Parathyroid adenoma (tissue), 2 donors: ENCODE measurements around the gene PDE9A.

Experiments used
- H2AFZ ChIP-seq: fragments of 300-600 bp; sonication (generic); one replicate; pipeline ENCODE4 v1.7.0; 2017; ENCODE audit warnings: antibody characterized with exemption, mild to moderate bottlenecking
- H3K27ac ChIP-seq: fragments of 300-600 bp; sonication (generic); one replicate; pipeline ENCODE4 v1.7.0; 2017
- H3K27me3 ChIP-seq: fragments of 300-600 bp; sonication (generic); one replicate; pipeline ENCODE4 v1.7.0; 2017; ENCODE audit warnings: low read length; ENCODE audit not compliant: control insufficient read depth, insufficient read depth
- H3K36me3 ChIP-seq: fragments of 300-600 bp; sonication (generic); one replicate; pipeline ENCODE4 v1.7.0; 2017; ENCODE audit warnings: low read length; ENCODE audit not compliant: control insufficient read depth, insufficient read depth
- H3K4me1 ChIP-seq: fragments of 300-600 bp; sonication (generic); one replicate; pipeline ENCODE4 v1.7.0; 2017; ENCODE audit warnings: control low read depth
- H3K4me2 ChIP-seq: fragments of 300-600 bp; sonication (generic); one replicate; pipeline ENCODE4 v1.7.0; 2017; ENCODE audit warnings: low read length
- H3K4me3 ChIP-seq: fragments of 300-600 bp; sonication (generic); one replicate; pipeline ENCODE4 v1.7.0; 2017; ENCODE audit warnings: low read depth, low read length
- H3K79me2 ChIP-seq: fragments of 300-600 bp; sonication (generic); one replicate; pipeline ENCODE4 v1.7.0; 2017; ENCODE audit warnings: control low read depth
- H3K9ac ChIP-seq: fragments of 300-600 bp; sonication (generic); one replicate; pipeline ENCODE4 v1.7.0; 2017; ENCODE audit warnings: mild to moderate bottlenecking
- H3K9me3 ChIP-seq: fragments of 300-600 bp; sonication (generic); one replicate; pipeline ENCODE4 v1.7.0; 2017; ENCODE audit warnings: low read length; ENCODE audit not compliant: control insufficient read depth
- TF ChIP-seq, protein P1 (sequence below): fragments of 300-600 bp; sonication (generic); IDR thresholded peaks from one replicate; pipeline ENCODE4 v1.7.0; 2017; ENCODE audit warnings: antibody characterized with exemption, mild to moderate bottlenecking
- donor health status: primary hyperparathyroidism.

Gene PDE9A

DNA sequence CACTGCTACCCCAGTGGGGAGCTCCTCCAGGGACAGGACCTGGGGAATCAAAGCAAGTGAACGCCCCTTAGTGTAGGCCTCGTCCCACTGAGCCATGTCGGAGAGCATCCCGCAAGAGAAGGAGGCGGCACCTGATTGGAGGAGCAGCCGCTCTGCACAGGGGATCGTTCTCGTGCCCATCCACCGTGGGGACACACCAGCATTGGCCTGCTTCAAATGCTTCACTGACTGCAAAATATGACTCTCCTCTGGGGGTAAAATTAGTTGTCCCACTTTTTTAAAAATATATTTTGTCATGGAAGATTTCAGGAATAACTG lies 111.0 kb downstream of the PDE9A start:
- Histone ChIP-seq H3K27me3 (no peaks in the 10 kb centered on the region), H3K4me2 (no peak overlapping the region), H3K9ac (no peak overlapping the region), H3K27ac (no peak overlapping the region), H3K36me3 (no peaks in the 10 kb centered on the region), H3K79me2 (no peaks in the 10 kb centered on the region), H3K9me3 (no peaks in the 10 kb centered on the region), H2AFZ (no peak overlapping the region), H3K4me3 (no peak overlapping the region), H3K4me1 (no peaks in the 10 kb centered on the region)
- TF ChIP-seq, protein P1, sequence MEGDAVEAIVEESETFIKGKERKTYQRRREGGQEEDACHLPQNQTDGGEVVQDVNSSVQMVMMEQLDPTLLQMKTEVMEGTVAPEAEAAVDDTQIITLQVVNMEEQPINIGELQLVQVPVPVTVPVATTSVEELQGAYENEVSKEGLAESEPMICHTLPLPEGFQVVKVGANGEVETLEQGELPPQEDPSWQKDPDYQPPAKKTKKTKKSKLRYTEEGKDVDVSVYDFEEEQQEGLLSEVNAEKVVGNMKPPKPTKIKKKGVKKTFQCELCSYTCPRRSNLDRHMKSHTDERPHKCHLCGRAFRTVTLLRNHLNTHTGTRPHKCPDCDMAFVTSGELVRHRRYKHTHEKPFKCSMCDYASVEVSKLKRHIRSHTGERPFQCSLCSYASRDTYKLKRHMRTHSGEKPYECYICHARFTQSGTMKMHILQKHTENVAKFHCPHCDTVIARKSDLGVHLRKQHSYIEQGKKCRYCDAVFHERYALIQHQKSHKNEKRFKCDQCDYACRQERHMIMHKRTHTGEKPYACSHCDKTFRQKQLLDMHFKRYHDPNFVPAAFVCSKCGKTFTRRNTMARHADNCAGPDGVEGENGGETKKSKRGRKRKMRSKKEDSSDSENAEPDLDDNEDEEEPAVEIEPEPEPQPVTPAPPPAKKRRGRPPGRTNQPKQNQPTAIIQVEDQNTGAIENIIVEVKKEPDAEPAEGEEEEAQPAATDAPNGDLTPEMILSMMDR = no peak

DNA sequence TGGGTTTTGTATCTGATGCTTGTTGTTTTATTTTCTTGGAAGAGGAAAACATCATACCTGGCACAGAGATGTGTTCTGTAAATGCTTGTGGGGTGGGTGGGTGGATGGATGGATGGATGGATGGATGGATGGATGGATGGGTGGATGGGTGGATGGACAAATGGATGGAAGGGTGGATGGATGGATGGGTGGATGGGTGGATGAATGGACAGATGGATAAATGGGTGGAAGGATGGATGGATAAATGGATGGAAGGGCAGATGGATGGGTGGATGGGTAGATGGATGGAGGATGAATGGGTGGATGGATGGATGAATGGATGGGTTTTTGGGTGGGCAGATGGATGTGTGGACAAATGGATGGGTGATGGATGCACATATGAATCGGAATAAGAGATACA lies 111.5 kb downstream of the PDE9A start:
- Histone ChIP-seq H3K4me1 (no peaks in the 10 kb centered on the region), H3K36me3 (no peaks in the 10 kb centered on the region), H3K79me2 (no peaks in the 10 kb centered on the region), H3K27ac (no peak overlapping the region), H3K9me3 (no peaks in the 10 kb centered on the region), H3K27me3 (no peaks in the 10 kb centered on the region), H3K9ac (no peak overlapping the region), H3K4me2 (no peak overlapping the region), H3K4me3 (no peak overlapping the region), H2AFZ (no peak overlapping the region)
- TF ChIP-seq, protein P1 = no peak

DNA sequence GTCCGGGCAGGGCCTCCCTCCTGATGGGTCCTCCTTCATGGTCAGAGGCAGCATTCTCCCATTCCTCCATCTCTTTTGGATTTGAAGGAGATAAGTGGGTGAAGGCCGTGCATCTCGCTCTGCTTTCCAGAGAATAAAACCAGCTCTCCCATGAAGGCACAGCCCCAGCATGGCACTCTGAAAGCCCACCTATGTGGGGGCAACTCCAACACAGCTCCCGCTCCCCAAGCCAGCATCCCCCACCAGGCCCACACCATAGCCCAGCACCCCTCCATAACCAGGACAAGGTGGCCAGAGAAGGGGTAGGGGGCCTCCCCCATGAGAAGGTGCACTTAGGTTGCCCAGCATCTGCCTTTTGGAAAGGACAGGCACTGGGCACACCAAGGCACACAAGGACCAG lies 112.2 kb downstream of the PDE9A start:
- H3K27me3 ChIP-seq = no peaks in the 10 kb centered on the region
- TF ChIP-seq, protein P1 = no peak
- H3K9me3 ChIP-seq = no peaks in the 10 kb centered on the region
- no peak overlapping the region for H3K4me3 ChIP-seq
- no peaks in the 10 kb centered on the region for H3K4me1 ChIP-seq
- H3K4me2 ChIP-seq = no peak overlapping the region
- H3K36me3 ChIP-seq = no peaks in the 10 kb centered on the region
- H3K79me2 ChIP-seq = no peaks in the 10 kb centered on the region
- H3K9ac ChIP-seq = no peak overlapping the region
- no peak overlapping the region for H2AFZ ChIP-seq
- H3K27ac ChIP-seq = no peak overlapping the region

DNA sequence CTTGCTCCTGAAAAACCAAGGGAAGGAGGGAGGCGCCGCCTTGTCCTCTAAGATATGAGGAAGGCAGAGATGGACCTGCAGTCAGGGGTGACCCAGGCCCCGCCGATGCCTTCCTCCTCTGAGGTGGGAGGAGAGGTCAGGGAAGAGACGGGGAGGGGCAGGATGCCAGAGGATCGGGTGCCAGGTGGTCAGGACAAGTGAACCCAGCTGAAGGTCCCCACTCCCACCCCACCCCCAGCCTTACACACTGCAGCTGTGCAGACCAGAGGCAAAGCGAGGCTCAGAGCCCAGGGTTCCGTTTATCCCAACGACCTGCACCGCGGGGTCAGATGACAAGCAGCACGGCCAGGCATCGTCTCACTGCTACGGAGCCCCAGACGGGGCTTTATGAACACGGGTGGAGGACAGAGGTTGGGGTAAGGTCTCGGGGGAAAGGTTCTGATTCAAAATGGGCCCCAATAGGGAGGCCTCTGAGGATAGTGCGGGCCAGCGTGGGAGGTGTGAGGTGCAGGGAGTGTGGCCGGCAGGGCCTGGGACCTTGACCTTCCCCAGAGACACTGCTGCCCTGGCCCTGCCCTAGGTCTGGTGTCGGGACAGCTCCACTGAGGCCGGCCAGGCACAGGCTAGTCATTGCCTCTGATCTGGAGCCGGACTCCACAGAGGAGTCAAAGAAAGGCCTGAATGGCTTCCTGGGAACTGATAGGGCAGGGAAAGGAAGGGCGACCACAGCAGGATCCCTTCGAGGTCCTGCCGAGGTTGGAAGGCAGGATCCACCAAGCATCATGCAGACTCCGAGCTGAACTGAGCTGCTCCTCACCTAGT lies 113.5 kb downstream of the PDE9A start:
- H3K4me1 ChIP-seq = no peaks in the 10 kb centered on the region
- H3K27me3 ChIP-seq = no peaks in the 10 kb centered on the region
- no peaks in the 10 kb centered on the region for H3K36me3 ChIP-seq
- H3K79me2 ChIP-seq = no peaks in the 10 kb centered on the region
- TF ChIP-seq, protein P1 = no peak
- no peaks in the 10 kb centered on the region for H3K9me3 ChIP-seq
- H3K27ac ChIP-seq = no peak overlapping the region
- no peak overlapping the region for H2AFZ ChIP-seq
- no peak overlapping the region for H3K9ac ChIP-seq
- H3K4me2 ChIP-seq = no peak overlapping the region
- H3K4me3 ChIP-seq = no peak overlapping the region

DNA sequence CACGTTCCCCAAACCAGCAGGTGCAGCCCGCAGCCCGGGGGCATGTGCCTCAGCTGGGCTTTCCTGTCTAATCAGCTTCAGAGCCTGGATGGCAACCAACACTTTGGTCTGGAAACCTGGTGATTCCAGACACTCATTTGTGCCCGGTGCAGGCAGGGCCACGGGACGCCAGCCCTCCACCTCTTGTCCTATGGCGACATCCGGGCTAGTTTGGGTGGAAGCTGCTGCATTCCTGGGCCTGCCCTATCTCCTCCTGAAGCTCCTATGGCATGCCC lies 114.1 kb downstream of the PDE9A start:
- H3K27ac ChIP-seq = no peak overlapping the region
- no peaks in the 10 kb centered on the region for H3K9me3 ChIP-seq
- H3K4me3 ChIP-seq = no peak overlapping the region
- H3K27me3 ChIP-seq = no peaks in the 10 kb centered on the region
- H3K79me2 ChIP-seq = no peaks in the 10 kb centered on the region
- no peaks in the 10 kb centered on the region for H3K4me1 ChIP-seq
- no peaks in the 10 kb centered on the region for H3K36me3 ChIP-seq
- H3K9ac ChIP-seq = no peak overlapping the region
- no peak overlapping the region for H3K4me2 ChIP-seq
- TF ChIP-seq, protein P1 = no peak
- H2AFZ ChIP-seq = no peak overlapping the region
